ENCODE measurements around the gene IBTK.

DNA sequence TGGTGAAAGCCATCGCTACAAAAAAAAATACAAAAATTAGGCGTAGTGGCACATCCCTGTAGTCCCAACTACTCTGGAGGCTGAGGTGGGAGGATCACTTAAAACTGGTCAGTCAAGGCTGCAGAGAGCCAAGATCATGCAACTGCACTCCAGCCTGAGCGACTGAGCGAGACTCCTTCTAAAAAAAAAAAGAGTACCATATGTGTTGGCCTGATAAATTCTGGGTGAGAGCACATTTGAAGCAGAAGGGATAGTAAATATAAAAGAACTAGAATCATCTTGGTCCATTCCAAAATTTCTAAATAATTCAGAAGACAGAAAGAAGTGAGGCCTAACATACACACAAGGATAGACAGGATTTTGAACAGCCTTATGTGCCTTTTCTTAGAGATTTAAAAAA lies 2.2 kb downstream of the IBTK start:
- no peak for TF ChIP-seq POLR2A (IDR thresholded peaks at IDR 0.05)
- TF ChIP-seq, protein P1, sequence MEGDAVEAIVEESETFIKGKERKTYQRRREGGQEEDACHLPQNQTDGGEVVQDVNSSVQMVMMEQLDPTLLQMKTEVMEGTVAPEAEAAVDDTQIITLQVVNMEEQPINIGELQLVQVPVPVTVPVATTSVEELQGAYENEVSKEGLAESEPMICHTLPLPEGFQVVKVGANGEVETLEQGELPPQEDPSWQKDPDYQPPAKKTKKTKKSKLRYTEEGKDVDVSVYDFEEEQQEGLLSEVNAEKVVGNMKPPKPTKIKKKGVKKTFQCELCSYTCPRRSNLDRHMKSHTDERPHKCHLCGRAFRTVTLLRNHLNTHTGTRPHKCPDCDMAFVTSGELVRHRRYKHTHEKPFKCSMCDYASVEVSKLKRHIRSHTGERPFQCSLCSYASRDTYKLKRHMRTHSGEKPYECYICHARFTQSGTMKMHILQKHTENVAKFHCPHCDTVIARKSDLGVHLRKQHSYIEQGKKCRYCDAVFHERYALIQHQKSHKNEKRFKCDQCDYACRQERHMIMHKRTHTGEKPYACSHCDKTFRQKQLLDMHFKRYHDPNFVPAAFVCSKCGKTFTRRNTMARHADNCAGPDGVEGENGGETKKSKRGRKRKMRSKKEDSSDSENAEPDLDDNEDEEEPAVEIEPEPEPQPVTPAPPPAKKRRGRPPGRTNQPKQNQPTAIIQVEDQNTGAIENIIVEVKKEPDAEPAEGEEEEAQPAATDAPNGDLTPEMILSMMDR (IDR thresholded peaks at IDR 0.05), result no peak
- TF ChIP-seq POLR2AphosphoS5 (IDR thresholded peaks at IDR 0.05), result no peak
